ENCODE results near the gene PAFAH2.

GRCh38 chr1:26015358-26015757 lies 17.5 kb upstream of the PAFAH2 start:
- TF ChIP-seq POLR2AphosphoS5 (IDR thresholded peaks at IDR 0.05; ENCODE audit: insufficient read depth in 1 of 2, low read depth in 1 of 2): no peak
- TF ChIP-seq CTCF (IDR thresholded peaks at IDR 0.05): no peak
- TF ChIP-seq POLR2A (IDR thresholded peaks at IDR 0.05): no peak
